Choroid plexus epithelial cell (primary cell): ENCODE measurements around the gene TMEM255B.
A peak's percentile ranks its signal among the peaks of the same experiment; 100 is the strongest.
"Not testable (repeated sequence)": the region's sequence is repeated elsewhere in the genome, so short reads cannot be mapped to it uniquely, and the experiment has no call there.

ENCODE experiments used
- DNase-seq: peaks from one replicate; pipeline ENCODE4 v3.0.0-alpha.2; 2010; ENCODE audit warnings: low read depth
- H3K4me3 ChIP-seq: 2 replicates; pipeline ENCODE4 v1.5.1; 2011; ENCODE audit warnings: low read depth, mild to moderate bottlenecking, control low read depth, low read length, moderate library complexity
- TF ChIP-seq, protein P1 (sequence below): conservative IDR thresholded peaks from 2 replicates; pipeline ENCODE4 v1.5.1; 2011; ENCODE audit warnings: low read depth, mild to moderate bottlenecking, control low read depth, inconsistent platforms, low read length, moderate library complexity

The TMEM255B gene

DNA sequence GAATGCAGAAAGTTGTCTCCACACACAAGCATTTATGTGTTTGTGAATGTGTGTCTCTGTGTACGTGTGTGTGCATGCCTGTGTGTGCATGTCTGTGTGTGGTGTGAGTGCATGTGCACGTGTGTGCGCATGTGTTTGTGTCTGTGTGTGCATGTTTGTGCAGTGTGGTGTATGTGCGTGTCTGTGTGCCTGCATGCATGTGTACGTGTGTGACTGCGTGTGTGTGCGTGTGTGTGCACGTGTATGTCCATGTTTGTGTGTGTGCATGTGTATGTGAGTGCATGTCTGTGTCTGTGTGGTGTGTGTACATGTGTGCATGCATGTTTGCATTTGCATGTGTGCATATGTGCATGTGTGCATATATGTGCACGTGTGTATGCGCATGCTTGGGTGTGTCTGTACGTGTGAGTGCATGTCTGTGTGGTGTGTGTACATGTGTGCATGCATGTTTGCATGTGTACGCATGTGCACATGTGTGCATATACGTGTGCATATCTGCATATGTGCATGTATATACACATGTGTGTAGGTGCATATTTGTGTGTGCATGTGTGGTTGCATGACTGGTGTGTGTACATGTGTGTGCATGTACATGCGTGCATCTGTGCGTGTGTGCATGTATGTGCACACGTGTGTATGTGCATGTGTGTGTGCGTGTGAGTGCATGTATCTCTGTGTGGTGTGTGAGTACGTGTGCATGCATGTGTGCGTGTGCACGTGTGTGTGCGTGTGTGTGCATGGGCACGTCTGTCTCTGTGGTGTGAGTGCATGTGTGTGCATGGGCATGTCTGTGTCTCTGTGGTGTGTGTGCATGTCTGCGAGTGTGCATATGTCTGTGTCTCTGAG is 8.2 kb upstream of the TMEM255B start:
- TF ChIP-seq, protein P1, sequence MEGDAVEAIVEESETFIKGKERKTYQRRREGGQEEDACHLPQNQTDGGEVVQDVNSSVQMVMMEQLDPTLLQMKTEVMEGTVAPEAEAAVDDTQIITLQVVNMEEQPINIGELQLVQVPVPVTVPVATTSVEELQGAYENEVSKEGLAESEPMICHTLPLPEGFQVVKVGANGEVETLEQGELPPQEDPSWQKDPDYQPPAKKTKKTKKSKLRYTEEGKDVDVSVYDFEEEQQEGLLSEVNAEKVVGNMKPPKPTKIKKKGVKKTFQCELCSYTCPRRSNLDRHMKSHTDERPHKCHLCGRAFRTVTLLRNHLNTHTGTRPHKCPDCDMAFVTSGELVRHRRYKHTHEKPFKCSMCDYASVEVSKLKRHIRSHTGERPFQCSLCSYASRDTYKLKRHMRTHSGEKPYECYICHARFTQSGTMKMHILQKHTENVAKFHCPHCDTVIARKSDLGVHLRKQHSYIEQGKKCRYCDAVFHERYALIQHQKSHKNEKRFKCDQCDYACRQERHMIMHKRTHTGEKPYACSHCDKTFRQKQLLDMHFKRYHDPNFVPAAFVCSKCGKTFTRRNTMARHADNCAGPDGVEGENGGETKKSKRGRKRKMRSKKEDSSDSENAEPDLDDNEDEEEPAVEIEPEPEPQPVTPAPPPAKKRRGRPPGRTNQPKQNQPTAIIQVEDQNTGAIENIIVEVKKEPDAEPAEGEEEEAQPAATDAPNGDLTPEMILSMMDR = no peak
- H3K4me3 ChIP-seq = no peak overlapping the region
- no peak for DNase-seq

DNA sequence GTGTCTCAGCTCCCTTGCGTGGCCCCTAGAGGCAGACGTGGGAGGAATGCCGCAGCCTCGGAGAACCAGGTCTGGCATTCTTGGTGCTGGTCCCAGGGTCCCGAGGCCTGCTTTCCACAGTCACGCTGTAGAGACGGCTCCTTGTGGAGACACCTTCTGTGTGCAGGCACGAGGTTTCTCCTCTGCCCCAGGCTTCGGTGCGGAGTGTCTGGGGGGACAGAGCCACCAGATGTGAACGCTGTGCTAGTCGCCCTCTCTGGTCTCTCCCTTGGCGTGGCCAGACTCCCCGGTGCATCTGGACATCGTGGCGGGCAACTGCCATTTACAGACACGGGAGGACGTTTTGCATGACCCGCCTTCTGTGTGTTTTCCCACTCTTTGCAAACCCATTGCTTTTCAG is 7.5 kb upstream of the TMEM255B start:
- DNase-seq = no peak
- TF ChIP-seq, protein P1 = no peak
- no peak overlapping the region for H3K4me3 ChIP-seq

DNA sequence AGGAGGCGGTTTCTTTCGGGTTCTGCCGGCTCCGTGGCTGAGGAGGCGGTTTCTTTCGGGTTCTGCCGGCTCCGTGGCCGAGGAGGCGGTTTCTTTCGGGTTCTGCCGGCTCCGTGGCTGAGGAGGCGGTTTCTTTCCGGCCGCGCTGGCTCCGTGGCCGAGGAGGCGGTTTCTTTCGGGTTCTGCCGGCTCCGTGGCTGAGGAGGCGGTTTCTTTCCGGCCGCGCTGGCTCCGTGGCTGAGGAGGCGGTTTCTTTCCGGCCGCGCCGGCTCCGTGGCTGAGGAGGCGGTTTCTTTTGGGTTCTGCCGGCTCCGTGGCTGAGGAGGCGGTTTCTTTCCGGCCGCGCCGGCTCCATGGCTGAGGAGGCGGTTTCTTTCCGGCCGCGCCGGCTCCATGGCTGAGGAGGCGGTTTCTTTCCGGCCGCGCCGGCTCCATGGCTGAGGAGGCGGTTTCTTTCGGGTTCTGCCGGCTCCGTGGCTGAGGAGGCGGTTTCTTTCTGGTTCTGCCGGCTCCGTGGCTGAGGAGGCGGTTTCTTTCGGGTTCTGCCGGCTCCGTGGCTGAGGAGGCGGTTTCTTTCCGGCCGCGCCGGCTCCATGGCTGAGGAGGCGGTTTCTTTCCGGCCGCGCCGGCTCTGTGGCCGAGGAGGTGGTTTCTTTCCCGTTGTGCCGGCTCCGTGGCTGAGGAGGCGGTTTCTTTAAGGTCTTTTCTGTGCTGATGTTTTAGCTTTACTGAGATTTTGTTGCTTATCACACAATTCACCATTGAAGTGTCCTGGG is 6.6 kb upstream of the TMEM255B start:
- DNase-seq, H3K4me3 ChIP-seq: not testable (repeated sequence)

DNA sequence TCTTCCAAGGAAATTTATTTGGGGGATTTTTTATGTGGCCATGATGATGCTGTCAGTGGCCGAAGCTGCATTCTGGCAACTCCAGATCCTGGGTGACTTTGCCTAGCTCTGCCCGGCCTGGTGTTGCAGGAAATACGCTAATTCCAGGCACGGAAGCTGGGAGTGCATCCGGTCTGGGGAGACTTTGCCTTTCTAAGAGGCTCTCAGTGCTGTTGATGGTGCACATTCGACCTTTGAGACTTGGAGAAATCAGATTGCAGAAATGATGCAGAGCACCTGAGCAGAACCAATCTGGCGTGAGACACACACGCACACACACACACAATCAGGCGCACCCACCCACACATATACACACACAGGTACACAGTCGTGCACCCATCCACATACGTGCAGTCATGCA is 5.9 kb upstream of the TMEM255B start:
- TF ChIP-seq, protein P1 = no peak
- no peak for DNase-seq
- H3K4me3 ChIP-seq = no peak overlapping the region

DNA sequence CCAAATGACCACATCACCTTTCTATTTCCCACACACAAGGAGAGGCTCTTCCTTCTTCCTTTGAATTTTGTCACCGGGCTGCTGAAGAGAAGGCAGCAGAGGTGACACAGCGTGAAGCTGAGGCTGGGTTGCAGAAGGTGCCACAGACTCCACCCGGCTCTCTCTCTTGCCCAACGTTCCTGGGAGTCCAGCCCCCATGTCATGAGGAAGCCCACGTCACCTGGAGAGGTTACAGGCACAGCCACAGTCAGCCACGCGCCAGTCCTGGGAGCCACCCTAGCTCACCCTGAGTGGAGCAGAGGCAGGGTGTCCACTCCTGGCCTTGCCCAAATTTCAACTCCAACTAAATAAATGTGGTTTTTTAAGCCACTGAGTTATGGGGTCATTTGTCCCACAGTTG is 4.8 kb upstream of the TMEM255B start:
- TF ChIP-seq, protein P1 = no peak
- no peak for DNase-seq
- no peak overlapping the region for H3K4me3 ChIP-seq

DNA sequence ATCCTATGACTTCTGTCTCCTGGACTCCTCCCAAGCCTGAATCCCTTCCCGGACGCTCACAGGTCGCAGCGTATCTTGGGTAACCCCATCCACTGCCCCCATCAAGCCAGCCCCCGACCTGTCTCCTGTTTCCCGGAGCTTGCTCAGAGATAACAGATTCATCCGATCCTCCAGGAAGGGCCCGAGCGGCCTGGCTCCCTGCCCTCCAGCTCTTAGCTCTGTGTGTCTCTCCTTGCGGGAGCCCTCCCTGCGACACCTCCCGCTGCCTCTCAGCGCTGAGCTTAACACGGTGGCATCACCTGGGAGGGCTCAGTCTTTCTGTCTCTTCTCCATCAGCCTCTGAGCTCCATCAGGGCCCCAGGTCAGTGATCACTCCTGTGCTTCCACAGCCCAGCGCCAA is 4.3 kb upstream of the TMEM255B start:
- H3K4me3 ChIP-seq = no peak overlapping the region
- TF ChIP-seq, protein P1 = no peak
- DNase-seq = no peak

DNA sequence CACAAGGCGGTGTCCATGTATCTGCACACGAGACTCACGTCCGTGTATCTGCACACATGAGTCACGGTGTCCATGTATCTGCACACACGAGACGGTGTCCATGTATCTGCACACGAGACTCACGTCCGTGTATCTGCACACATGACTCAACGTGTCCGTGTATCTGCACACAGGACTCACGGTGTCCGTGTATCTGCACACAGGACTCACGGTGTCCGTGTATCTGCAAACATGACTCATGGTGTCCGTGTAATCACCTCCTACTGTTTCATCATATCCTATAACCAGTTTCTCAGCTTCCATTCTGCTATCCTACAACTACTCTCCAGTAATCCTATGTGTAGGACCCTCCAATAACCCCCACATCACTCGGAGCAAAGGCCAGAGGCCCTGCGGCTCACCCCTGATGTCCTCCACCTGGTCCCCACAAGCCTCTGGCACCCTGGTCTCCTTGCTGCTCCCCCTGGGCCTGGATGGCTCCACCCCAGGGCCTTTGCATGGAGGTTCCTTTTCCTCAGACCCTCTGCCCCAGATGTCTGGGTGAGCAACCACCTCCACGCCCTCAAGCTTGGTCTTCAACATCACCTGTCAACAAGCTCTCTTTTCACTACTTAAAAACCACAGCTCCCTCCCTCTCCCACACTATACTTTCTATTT is 2.5 kb upstream of the TMEM255B start:
- TF ChIP-seq, protein P1 = no peak
- peak; percentile 13 for DNase-seq
- H3K4me3 ChIP-seq = no peak overlapping the region
